HCT116 (cell line): Measurements from ENCODE around the gene GORASP1. TPM values are rescaled to one million over a fixed set of nuclear protein-coding genes. Genes with fewer than 3 reads are reported as not detected.

Experiments
- ATAC-seq: fragments of 200-7000 bp; cut with Tn5 transposase; 2 replicates; pipeline ENCODE4 v1.9.1; 2020; ENCODE audit warnings: mild to moderate bottlenecking, moderate library complexity
- BruUV-seq: library from RNA; stranded (reverse); fragments of 400-500 nt; replicated peaks from 2 replicates; lab custom pipeline; 2021; lab: Mats Ljungman, UMichigan
- CTCF ChIA-PET: fragments of 300-600 bp; sonication (Branson Sonifier 250); formaldehyde crosslinking; loops from one replicate; lab custom pipeline; 2021; ENCODE audit warnings: antibody characterized with exemption; lab: Charles Lee
- POLR2A ChIA-PET: fragments of 300-600, 350-600 bp; sonication (Branson Sonifier 250); formaldehyde crosslinking; loops from one replicate; lab custom pipeline; 2021; ENCODE audit warnings: antibody characterized with exemption; lab: Charles Lee
- RAD21 ChIA-PET, 2 experiments: fragments of 300-600 bp; sonication (Branson Sonifier 250); formaldehyde crosslinking; loops; one replicate each; lab custom pipeline; 2023; ENCODE audit warnings: low total read pairs in 2 of 2; ENCODE audit not compliant: uncharacterized antibody in 2 of 2, unreplicated experiment in 2 of 2, low non-redundant PET in 1 of 2; lab: Charles Lee
- DNase-seq: peaks from one replicate; pipeline ENCODE4 v3.0.0-alpha.2; 2010; ENCODE audit warnings: low read depth, low spot score
- H2AFZ ChIP-seq: fragments of 200-600 bp; shearing (Covaris generic), sonication (generic); 2 replicates; pipeline ENCODE4 v1.6.1; 2017; ENCODE audit warnings: low read depth, mixed run types, mixed read lengths, antibody characterized with exemption, low read length; ENCODE audit not compliant: poor library complexity, severe bottlenecking
- H3K27ac ChIP-seq: 2 replicates; pipeline ENCODE4 v1.5.1; 2012; ENCODE audit warnings: low read depth, low read length
- H3K27me3 ChIP-seq: fragments of 200-600 bp; sonication (generic); 2 replicates; pipeline ENCODE4 v1.6.1; 2016; ENCODE audit warnings: mixed run types, low read length, mixed read lengths; ENCODE audit not compliant: insufficient read depth
- H3K36me3 ChIP-seq, 2 experiments: fragments of 200-500 bp in 1 of 2; fragments of 200-600 bp in 1 of 2; sonication (Bioruptor generic) in 1 of 2; sonication (generic) in 1 of 2; 2 replicates each; pipeline versions ENCODE4 v1.5.1 to v1.6.1; 2014 to 2016; ENCODE audit warnings: low read length in 2 of 2, inconsistent platforms in 1 of 2, mixed read lengths in 1 of 2, mixed run types in 1 of 2; ENCODE audit not compliant: insufficient read depth in 2 of 2, control insufficient read depth in 1 of 2
- H3K4me1 ChIP-seq, 2 experiments: fragments of 200-600 bp in 1 of 2; sonication (generic) in 1 of 2; 2 replicates each; pipeline versions ENCODE4 v1.5.1 to v1.6.1; 2012 to 2017; ENCODE audit warnings: low read length in 2 of 2, inconsistent platforms in 1 of 2, mild to moderate bottlenecking in 1 of 2, mixed read lengths in 1 of 2, mixed run types in 1 of 2, moderate library complexity in 1 of 2; ENCODE audit not compliant: insufficient read depth in 2 of 2, control insufficient read depth in 1 of 2
- H3K4me2 ChIP-seq: fragments of 200-600 bp; sonication (generic); 2 replicates; pipeline ENCODE4 v1.6.1; 2017; ENCODE audit warnings: mixed run types, low read length, mixed read lengths
- H3K4me3 ChIP-seq, 2 experiments: fragments of 200-600 bp in 1 of 2; sonication (generic) in 1 of 2; replicated peaks in 1 of 2; 2 replicates each; pipeline ENCODE4 v1.5.1; 2011 to 2016; ENCODE audit warnings: low read length in 2 of 2, control low read depth in 1 of 2, low read depth in 1 of 2, mild to moderate bottlenecking in 1 of 2, mixed read lengths in 1 of 2, mixed run types in 1 of 2
- H3K79me2 ChIP-seq: fragments of 200-600 bp; sonication (generic); 2 replicates; pipeline ENCODE4 v1.6.1; 2017; ENCODE audit warnings: mild to moderate bottlenecking, mixed run types, low read length, moderate library complexity, mixed read lengths; ENCODE audit not compliant: insufficient read depth
- H3K9ac ChIP-seq: fragments of 200-600 bp; sonication (generic); 2 replicates; pipeline ENCODE4 v1.6.1; 2016; ENCODE audit warnings: low read length, mixed read lengths
- H3K9me2 ChIP-seq: fragments of 200-600 bp; sonication (generic), shearing (Covaris generic); 2 replicates; pipeline ENCODE4 v1.6.1; 2017; ENCODE audit warnings: mixed run types, mild to moderate bottlenecking, moderate library complexity; ENCODE audit not compliant: insufficient read depth
- H3K9me3 ChIP-seq, 2 experiments: fragments of 200-500 bp in 1 of 2; fragments of 200-600 bp in 1 of 2; sonication (Bioruptor generic) in 1 of 2; sonication (generic) in 1 of 2; 2 replicates each; pipeline ENCODE4 v1.6.1; 2014 to 2017; ENCODE audit warnings: low read length in 2 of 2, mixed read lengths in 2 of 2, inconsistent platforms in 1 of 2, low read depth in 1 of 2, mild to moderate bottlenecking in 1 of 2, mixed run types in 1 of 2, moderate library complexity in 1 of 2; ENCODE audit not compliant: control insufficient read depth in 1 of 2, insufficient read depth in 1 of 2
- H4K20me1 ChIP-seq: fragments of 200-600 bp; sonication (generic), shearing (Covaris generic); 2 replicates; pipeline ENCODE4 v1.6.1; 2017; ENCODE audit warnings: mixed run types, mild to moderate bottlenecking, moderate library complexity; ENCODE audit not compliant: insufficient read depth
- CBX3 ChIP-seq: IDR thresholded peaks from 2 replicates; pipeline ENCODE4 v1.6.1; 2012; ENCODE audit warnings: low read depth
- CEBPB ChIP-seq: IDR thresholded peaks from 2 replicates; pipeline ENCODE4 v1.6.1; 2012; ENCODE audit warnings: low read depth
- CTCF ChIP-seq, 3 experiments: fragments of 200-600 bp in 1 of 3; sonication (generic) in 1 of 3; IDR thresholded peaks in 2 of 3; conservative IDR thresholded peaks in 1 of 3; 2 replicates each; pipeline ENCODE4 v1.5.1; 2012 to 2017; ENCODE audit warnings: low read depth in 2 of 3, low read length in 2 of 3, antibody characterized with exemption in 1 of 3, borderline replicate concordance in 1 of 3, control low read depth in 1 of 3, mild to moderate bottlenecking in 1 of 3, mixed read lengths in 1 of 3, mixed run types in 1 of 3, moderate library complexity in 1 of 3; ENCODE audit not compliant: insufficient read depth in 1 of 3
- EGR1 ChIP-seq: IDR thresholded peaks from 2 replicates; pipeline ENCODE4 v1.6.1; 2012; ENCODE audit warnings: low read depth
- ELF1 ChIP-seq: IDR thresholded peaks from 2 replicates; pipeline ENCODE4 v1.6.1; 2012; ENCODE audit warnings: low read depth, borderline replicate concordance
- EZH2 ChIP-seq: fragments of 200-600 bp; sonication (generic); IDR thresholded peaks from 2 replicates; pipeline ENCODE4 v1.6.1; 2017; ENCODE audit warnings: antibody characterized with exemption, mixed run types
- EZH2phosphoT487 ChIP-seq: fragments of 200-600 bp; IDR thresholded peaks from 2 replicates; pipeline ENCODE4 v1.6.1; 2018; ENCODE audit warnings: antibody characterized with exemption, borderline replicate concordance
- JUND ChIP-seq: IDR thresholded peaks from 2 replicates; pipeline ENCODE4 v1.6.1; 2012
- SIN3A ChIP-seq: IDR thresholded peaks from 2 replicates; pipeline ENCODE4 v1.6.1; 2012; ENCODE audit warnings: low read depth
- SP1 ChIP-seq: IDR thresholded peaks from 2 replicates; pipeline ENCODE4 v1.6.1; 2012; ENCODE audit warnings: low read depth
- TCF7L2 ChIP-seq: IDR thresholded peaks from 2 replicates; pipeline ENCODE4 v1.7.0; 2011; ENCODE audit warnings: borderline replicate concordance, inconsistent platforms; ENCODE audit not compliant: insufficient read depth, insufficient read length; ENCODE audit errors: extremely low read depth
- YY1 ChIP-seq: IDR thresholded peaks from 2 replicates; pipeline ENCODE4 v1.6.1; 2011; ENCODE audit warnings: low read length, low read depth, moderate library complexity, mild to moderate bottlenecking; ENCODE audit not compliant: insufficient replicate concordance; ENCODE audit errors: extremely low read depth
- ZNF274 ChIP-seq: fragments of 200-500 bp; sonication (Bioruptor generic); IDR thresholded peaks from 2 replicates; pipeline ENCODE4 v1.6.1; 2014; ENCODE audit warnings: mild to moderate bottlenecking, low read depth, low read length, inconsistent platforms
- intact Hi-C: fragments of 100-400 bp; cut with micrococcal nuclease; formaldehyde crosslinking; loops from 2 replicates; pipeline ENCODE4 v1.10.0; 2022
- total RNA-seq: library from RNA; stranded (reverse); gene quantifications from one replicate; pipeline ENCODE4 v1.2.1, GENCODE V29; 2021; ENCODE audit not compliant: unreplicated experiment
- TF ChIP-seq, protein P1 (sequence below): IDR thresholded peaks from 2 replicates; pipeline ENCODE4 v1.6.1; 2011; ENCODE audit warnings: mild to moderate bottlenecking, low read length, moderate library complexity; ENCODE audit not compliant: insufficient replicate concordance; ENCODE audit errors: extremely low read depth
- TF ChIP-seq, protein P2 (sequence below): IDR thresholded peaks from 2 replicates; pipeline ENCODE4 v1.6.1; 2012

Gene GORASP1
- total RNA-seq, 1 experiment from 2014 or later, result 38.8 TPM

DNA sequence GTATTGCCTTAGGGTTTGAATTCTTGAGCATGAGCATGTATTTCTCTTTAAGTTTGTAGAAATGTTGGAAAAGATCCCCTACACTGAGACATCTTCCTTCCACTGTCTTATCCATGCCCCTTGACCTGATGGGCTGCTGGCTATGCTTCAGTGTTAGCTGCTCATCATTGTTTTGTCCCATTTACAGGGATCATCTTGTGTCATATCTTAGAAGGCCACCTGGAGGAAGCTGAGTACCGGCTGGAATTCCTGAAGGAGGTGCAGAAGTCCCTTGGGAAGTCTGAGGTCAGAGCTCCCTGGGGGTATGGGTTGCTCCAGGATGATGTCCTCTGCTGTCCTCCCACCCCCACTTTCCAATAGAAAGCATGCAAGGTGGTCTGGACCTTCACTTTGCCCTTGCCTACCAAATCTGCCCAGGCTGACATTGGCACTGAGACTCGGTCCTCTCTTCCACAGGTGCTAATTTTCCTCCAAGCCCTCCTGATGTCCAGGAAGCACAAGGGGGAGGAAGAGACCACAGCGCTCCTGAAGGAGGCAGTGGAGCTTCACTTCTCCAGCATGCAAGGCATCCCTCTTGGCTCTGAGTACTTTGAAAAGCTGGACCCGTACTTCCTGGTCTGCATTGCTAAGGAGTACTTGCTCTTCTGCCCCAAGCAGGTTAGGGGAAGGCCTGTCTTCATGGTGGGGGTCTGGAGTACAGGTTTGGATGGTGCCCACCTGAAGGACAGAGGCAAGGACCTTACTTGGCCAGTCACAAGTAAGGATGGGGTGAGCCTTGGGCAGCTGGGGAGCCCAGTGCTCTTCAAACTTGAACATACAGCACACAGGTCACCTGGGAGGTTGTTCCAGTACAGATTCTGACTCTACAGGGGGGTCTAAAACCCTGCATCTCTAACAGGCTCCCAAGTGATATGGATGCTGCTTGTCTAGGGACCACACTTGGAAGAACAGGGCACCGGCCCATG, 17.7 kb upstream of the GORASP1 start (continued):
- TF ChIP-seq, protein P1, sequence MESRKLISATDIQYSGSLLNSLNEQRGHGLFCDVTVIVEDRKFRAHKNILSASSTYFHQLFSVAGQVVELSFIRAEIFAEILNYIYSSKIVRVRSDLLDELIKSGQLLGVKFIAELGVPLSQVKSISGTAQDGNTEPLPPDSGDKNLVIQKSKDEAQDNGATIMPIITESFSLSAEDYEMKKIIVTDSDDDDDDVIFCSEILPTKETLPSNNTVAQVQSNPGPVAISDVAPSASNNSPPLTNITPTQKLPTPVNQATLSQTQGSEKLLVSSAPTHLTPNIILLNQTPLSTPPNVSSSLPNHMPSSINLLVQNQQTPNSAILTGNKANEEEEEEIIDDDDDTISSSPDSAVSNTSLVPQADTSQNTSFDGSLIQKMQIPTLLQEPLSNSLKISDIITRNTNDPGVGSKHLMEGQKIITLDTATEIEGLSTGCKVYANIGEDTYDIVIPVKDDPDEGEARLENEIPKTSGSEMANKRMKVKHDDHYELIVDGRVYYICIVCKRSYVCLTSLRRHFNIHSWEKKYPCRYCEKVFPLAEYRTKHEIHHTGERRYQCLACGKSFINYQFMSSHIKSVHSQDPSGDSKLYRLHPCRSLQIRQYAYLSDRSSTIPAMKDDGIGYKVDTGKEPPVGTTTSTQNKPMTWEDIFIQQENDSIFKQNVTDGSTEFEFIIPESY, result no peak
- TF ChIP-seq CEBPB (no peak), YY1 (no peak), SP1 (no peak), CBX3 (no peak), EGR1 (no peak)
- TF ChIP-seq, protein P2, sequence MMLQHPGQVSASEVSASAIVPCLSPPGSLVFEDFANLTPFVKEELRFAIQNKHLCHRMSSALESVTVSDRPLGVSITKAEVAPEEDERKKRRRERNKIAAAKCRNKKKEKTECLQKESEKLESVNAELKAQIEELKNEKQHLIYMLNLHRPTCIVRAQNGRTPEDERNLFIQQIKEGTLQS, result no peak

DNA sequence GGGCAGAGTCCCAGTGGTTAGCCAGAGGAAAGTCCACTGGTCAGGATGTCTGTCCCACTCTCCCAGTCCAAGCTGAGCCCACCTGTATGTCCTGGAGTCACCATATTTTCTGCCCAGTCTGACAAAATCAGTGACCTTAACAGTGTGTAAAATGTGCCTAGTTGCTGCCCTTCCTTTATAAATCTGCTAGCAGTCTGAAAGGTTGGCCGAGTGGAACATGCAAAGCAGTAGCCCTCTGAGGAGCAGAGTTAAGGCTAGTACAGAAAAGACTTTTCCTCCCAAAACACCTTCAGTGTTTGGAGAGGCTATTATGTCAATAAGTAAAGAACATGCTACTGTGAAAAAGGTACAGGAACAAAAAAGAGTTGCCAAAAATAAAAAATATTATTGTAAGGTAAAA, 15.4 kb upstream of the GORASP1 start:
- ATAC-seq (no peak), DNase-seq (no peak)
- H3K4me1 ChIP-seq, result peaks cover 24 to 27% of the 10 kb centered on the region in 2 experiments
- BruUV-seq, result no TSS peak
- POLR2A ChIA-PET, result no interaction called here
- H3K36me3 ChIP-seq, result no peaks in the 10 kb centered on the region
- no peaks in the 10 kb centered on the region for H4K20me1 ChIP-seq
- RAD21 ChIA-PET, result no interaction called here
- H3K9me3 ChIP-seq, result no peaks in the 10 kb centered on the region
- intact Hi-C loops, result no loop called here
- H3K4me2 ChIP-seq, result no peak overlapping the region
- CTCF ChIA-PET, result interaction anchor here (6.7 kb wide), 1 partner anchor 167 kb away, joined by 184 read pairs; no protein-coding TSS in a partner anchor
- no peak overlapping the region for H3K4me3 ChIP-seq
- no peak overlapping the region for H2AFZ ChIP-seq
- H3K9ac ChIP-seq, result no peak overlapping the region
- TF ChIP-seq CEBPB (no peak), CBX3 (no peak), EZH2 (no peak), JUND (no peak), CTCF (IDR thresholded peaks at IDR 0.05 in 2 of 3, conservative IDR thresholded peaks at IDR 0.05 in 1 of 3; ENCODE audit: borderline replicate concordance in 1 of 3, insufficient read depth in 1 of 3, low read depth in 2 of 3, low read length in 2 of 3) (no peak), SP1 (no peak), TCF7L2 (no peak), ELF1 (no peak), SIN3A (no peak), EZH2phosphoT487 (no peak), ZNF274 (no peak)
- no peaks in the 10 kb centered on the region for H3K27me3 ChIP-seq
- H3K9me2 ChIP-seq, result no peaks in the 10 kb centered on the region
- no peak overlapping the region for H3K27ac ChIP-seq
- H3K79me2 ChIP-seq, result no peaks in the 10 kb centered on the region
